Measurements from ENCODE around the gene TAF15.

- TF ChIP-seq CTCF (optimal IDR thresholded peaks at IDR 0.05 in 1 of 3, IDR thresholded peaks at IDR 0.05 in 1 of 3, conservative IDR thresholded peaks at IDR 0.05 in 1 of 3; ENCODE audit: extremely low read depth in 1 of 3, insufficient read depth in 2 of 3, low read length in 3 of 3) (peak; percentile 81 to 88 (median 85)), EZH2 (IDR thresholded peaks at IDR 0.05; ENCODE audit: low read length) (no peak)
Observed at GRCh38 chr17:35808962-35809854, at the start of gene TAF15.

Measured in keratinocyte (primary cell).